GM19035 (cell line): ENCODE results near the gene CCDC54.

ENCODE experiments used
- ATAC-seq: cut with Tn5 transposase; IDR thresholded peaks from one replicate; pipeline ENCODE4 v1.9.1; 2021; ENCODE audit not compliant: unreplicated experiment

Gene CCDC54

DNA sequence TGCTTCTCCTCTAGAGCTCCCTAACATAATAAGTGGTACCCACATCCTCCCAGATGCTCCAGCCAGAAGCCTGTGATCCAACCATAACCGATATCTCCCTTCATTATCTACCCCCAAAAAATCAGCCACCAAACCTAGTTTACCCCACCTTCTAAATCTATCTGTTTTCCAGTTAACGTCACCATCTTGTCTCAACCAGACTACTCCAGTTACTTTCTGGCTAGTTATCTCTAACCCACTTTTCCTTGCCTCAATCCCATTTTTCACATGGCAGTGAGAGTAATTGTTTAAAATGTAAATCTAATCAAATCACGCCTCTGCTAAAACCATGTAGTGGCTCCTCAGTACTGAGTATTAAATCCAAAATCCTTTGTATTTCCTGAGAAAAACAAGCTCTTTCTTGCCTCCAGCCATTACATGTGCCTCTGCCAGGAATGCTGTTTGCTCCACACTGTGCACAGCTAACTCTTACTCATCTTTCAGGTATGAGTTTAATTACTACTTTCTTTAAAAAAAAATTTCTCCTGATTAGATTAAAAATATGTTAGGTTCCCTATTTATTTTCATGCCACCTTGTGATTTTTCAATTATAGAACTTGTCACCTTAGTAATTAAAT, 15.4 kb downstream of the CCDC54 start:
- no peak for ATAC-seq

DNA sequence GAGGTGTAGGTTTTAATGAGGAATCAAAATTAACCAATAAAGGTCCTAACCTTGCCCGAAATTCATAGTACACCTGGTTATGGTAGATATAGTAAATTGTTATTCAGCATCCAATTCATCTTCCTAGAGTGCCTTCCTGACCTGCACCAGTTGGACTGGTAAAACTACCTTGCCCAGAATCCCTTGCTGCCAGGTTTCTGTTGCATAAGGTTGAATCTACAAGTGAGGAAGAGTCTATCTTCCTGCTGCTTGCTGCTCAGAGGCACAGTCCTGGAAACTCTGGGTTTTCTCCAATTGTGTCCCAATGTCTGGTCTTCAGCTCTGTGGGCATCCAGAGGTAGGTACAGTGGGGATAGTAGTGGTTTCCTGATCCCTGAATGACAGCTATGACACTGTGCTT, 17.3 kb downstream of the CCDC54 start:
- no peak for ATAC-seq

DNA sequence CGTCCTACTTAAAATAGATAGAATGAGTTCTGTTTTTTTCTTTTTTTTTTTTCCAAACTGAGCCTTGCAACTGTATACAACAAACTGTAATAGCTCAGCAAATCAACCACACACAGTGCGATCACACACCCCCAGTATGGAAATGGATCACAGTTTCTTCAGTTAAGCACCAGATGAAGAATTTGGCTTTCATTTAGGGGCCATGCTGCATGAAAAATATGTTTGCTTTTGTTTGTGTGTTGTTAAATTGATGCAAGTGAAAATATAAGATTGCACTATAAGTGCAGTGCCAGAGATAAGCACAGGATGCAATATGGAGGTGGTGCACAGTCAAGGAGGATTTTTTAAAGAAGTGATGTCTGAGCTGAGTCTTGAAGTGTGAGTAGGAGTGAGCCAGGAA, 17.8 kb downstream of the CCDC54 start:
- ATAC-seq = no peak

DNA sequence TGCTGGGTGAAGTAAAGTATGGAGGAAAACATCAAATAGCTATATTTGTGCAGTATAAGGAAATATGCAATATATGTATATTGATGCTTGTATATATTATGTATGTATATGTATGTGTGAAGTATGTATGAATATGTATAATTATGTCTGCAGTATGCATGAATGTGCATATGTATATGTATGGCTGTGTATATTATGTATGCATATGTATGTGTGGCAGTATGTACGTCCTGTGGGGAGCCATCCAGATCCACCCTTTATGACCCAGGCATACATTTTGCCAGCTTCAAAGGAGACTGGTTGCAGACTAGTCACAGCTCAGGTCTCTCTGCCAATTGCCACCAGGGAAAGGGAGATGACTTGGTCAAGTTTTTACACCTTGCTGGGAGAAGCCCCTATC, 24.1 kb downstream of the CCDC54 start:
- no peak for ATAC-seq

DNA sequence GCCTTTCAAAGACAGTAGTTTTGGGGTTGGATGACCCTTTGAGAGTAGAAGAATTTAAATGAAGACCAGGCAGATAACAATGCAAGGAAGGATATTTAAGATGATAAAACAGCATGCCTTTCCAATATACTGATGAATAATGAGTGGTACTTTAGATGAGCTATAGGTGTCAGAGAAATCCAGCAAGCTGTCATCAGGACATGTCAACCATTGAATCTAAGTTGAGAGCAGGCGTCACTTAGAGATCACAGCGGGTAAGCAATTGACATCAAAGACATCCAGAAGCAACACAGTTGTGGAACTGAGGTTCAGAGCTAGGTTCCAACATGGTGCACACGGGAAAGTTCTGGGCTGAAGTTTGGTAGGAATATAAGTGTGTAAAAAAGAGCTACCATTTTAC, 25.0 kb downstream of the CCDC54 start:
- ATAC-seq = no peak

DNA sequence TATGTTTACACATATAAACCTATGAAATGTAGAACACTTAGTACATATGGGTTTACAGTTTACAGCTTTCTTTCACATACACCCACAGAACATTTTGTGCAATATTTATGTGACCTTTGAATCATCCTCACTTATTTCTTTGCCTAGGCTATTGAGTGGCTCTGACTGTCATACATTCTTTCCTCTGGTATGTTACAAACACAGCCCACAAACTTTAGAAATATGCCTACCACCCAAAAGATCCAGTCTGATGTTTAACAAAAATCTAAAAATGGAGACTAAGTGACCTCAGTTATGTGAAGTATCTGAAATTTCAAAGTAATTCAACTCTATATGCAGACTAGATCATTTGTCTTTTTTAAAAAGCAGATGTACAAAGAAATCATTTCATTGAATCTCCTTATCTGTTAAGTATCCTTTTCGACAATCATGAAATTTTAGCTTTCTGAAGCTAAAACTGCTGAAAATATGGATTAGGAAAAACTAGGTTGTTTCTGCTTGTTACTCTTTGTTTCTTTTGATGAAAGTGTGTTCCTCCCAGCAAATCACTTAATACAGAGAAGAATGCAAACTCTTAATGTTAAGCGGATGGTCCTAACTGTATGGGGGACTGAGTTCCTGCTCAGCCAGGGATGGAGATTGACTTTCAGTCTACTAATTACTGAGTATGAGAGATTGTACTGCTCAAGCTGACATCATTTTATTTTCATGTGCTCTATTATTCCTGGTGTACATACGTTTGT, 27.7 kb downstream of the CCDC54 start:
- ATAC-seq = no peak

DNA sequence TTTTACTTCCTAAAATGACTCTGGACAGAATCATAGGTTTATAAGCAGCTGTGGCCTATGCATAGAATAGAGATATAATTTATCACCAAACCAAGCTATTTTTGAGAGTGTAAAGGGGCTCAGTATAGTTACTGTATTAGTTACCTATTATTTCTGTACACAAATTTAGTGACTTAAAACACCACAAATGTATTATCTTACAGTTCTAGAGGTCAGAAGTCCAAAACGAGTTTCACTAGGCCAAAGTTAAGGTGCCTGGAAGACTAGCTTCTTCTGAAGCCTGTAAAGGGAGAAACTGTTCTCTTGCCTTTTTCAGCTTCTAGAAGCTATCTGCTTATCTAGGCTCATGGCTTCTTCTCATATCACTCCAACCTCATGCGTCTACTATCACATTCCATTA, 30.1 kb downstream of the CCDC54 start:
- no peak for ATAC-seq

DNA sequence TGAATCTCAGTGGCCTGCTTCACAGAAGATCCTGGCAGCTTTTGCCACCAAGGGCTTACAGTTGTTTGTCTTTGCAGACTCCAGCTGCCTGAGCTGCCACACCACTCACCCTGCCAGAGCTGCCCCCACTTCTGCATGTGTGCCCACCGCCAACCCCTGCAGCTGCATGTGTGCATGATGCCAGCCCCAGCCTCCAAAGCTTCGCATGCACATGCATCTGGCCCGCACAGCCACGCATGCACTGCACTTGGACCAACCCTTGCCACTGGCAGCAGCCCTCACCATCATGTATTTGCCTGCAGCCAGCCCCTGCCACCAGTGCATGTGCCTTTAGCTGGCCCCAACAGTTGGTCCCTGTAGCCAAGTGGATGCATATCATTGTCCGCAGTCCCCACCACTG, 31.3 kb downstream of the CCDC54 start:
- ATAC-seq = no peak

DNA sequence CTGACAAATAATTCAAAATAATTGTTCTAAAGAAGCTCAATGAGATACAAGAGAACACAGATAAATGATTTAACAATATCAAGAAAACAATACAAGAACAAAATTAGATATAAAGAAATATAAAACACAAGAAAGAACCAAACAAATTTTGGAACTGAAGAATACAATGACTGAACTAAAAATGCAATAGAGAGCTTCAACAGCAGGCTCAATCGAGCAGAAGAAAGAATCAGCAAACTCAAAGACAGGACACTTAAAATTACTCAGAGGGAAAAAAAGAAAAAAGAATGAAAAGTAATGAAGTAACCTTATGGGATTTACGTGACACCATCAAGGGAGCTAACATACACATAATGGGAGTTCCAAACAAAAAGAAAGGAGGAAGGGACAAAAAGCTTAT, 32.1 kb downstream of the CCDC54 start:
- no peak for ATAC-seq

DNA sequence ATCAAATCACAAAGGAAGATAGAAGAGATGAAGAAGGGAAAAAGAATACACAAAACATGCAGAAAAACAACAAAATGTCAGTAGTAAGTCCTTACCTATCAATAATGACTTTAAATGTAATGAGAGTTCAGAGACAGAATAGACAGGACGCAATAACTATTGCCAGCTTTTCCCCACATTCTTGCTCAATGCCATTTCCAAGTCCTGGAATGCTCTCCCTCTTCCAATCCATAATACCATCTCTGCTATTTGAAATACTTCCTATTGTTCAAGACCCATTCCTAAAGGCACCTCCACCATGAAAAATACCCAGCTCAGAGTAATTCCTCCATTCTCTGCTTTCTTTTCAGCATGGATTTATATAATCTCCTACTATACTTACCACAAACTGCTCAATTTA, 33.4 kb downstream of the CCDC54 start:
- no peak for ATAC-seq

DNA sequence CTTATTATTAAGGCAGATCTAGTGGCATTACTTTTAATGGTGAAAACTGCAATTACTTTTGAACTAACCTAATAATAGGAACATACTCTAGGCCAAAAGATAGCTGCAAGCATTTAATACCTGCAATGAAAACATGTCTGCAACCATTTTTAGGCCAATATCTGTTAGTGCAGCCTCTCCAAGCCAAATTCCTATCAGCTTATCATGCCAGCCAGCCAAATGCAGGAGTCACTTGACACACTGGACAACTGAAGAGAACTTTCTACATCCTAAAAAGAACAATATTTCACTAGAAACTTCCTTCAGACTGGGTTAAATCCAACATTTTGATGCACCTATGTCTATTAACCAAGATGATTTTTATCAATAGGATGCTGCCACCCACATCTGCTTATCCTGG, 33.8 kb downstream of the CCDC54 start:
- no peak for ATAC-seq

DNA sequence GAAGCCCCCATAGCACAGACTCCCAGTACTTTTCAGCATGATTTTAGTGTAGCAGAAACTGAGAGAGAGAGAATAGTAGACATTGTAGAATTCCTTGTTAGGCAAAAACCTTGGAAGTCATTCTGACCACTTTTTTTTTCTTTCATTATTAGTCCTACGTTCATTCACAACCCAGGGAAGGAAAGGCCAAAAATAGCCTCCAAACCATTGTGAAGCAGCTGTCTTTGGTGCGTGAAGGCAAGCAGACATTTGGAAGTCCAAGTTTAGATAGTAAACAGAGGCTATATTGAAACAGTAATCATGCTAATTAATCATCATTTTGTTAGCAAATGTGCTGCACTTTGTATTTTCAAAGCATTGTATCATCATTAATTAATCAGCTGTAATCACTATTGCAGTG, 34.5 kb downstream of the CCDC54 start:
- no peak for ATAC-seq

DNA sequence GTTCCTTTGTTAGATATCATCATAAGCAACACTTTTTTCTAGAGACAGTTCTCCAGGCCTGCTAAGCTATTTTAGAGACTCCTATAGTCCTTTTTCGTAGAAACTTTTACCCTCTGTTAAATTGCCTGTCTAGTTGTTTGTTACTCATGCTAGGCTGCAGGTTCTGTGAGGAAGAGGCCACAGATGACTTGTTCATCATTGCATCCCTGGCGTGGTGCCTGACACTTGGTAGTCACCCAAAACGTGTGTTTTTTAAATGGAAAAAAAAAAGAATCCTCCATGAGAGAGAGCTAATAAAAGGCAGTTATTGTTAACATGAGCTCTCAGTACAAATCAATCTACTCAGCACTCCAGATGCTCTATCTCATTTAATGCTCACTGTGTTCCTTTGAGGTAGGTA, 35.1 kb downstream of the CCDC54 start:
- no peak for ATAC-seq

DNA sequence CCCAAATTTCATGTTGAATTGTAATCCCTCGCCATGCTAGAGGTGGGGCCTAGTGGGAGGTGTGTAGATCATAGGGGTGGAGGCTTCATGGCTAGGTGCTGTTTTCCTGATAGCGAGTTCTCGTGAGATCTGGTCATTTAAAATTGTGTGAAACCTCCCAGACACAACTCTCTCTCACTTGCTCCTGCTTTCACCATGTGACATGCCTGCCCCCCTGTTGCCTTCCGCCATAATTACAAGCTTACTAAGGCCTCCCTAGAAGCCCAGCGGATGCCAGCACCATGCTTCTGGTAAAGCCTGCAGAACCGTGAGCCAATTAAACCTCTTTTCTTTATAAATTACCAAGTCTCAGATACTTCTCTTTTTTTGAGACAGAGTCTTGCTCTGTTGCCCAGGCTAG, 36.0 kb downstream of the CCDC54 start:
- no peak for ATAC-seq

DNA sequence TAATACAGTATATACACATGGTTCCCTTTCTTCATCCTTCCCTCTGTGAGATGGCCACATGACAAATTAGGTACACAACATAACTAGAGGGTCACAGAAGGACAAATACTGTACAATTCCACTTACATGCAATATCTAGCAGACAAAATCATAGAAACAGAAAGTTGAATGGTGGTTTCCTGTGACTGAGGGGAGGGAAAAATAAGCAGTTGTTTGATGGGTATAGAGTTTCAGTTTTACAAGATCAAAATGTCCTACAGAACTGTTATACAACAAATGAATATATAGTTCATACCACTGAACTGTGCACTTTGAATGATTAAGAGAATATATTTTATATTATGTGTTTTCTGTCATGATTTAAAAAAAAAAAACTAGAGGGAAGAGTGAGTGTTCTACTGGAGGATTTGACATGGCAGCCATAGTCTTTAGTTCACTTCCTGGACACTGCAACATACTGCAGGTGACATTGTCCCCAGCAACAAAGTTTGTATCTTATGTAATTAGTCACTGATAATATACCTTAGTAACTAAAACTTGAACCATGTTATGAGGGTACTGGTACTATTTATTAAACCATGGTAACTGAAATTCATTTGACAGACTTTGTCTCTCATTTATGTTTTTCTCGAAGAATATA, 37.2 kb downstream of the CCDC54 start:
- ATAC-seq = peak; percentile 87

DNA sequence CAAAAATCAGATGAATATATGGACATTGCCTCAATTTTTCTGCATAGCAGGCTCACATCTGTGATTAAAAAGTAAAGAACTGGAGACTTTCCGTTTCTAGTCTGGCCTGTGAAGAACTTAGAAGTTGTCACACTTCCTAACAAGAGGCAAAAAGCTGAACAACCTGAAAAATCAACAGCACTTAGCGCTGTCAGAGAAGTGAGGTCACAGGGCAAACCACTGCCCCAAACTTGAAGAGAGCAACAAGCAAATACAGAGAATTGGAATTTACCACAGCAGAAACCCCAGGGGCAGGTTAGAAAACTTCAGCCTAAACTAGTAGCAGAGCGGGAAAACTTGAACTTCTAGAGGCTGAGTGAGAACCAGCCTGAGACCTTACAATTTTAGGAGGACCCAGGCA, 38.9 kb downstream of the CCDC54 start:
- ATAC-seq = no peak

DNA sequence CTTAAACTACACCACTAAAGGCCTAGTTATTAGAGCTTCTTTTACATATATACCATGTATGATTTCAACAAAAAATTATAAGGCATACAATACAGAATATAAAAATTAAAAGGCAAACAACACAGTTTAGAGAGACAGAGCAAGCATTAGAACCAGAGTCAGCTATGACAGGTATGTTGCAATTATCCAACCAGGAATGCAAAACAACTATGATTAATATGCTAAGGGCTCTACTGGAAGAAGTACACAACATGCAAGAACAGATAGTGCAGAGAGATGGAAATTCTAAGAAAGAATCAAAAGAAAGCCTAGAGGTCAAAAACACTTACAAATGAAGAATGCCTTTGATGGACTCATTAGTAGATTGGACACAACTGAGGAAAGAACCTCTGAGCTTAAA, 39.6 kb downstream of the CCDC54 start:
- no peak for ATAC-seq

DNA sequence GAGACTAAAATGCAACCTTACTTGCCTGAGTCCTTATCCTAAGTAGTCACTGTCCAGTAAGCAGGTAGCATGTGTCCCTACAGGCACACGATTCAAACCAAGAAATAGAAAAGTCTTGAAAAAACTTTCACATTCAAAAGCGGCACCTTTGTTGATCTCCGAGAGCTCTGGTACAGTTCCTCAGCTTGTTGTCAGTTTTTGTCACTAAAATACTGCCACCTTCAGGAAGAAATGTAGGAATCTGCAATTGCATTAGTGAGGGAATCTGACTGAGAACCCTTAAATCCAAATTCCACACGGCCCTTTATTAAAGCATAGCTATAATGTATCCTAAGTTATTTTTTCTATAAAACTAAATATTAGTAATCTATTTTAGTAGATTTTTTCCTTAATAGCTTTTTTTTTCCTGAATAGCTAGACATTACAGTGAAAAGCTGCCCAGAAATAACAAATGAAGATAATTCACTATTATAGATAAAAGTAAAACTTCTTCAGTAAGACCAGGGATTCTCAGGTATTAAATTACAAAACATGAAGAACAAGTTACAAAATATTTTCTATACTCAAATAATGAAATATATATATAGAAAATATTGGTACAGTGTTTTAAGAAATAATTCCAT, 44.0 kb downstream of the CCDC54 start:
- peak; percentile 82 for ATAC-seq

DNA sequence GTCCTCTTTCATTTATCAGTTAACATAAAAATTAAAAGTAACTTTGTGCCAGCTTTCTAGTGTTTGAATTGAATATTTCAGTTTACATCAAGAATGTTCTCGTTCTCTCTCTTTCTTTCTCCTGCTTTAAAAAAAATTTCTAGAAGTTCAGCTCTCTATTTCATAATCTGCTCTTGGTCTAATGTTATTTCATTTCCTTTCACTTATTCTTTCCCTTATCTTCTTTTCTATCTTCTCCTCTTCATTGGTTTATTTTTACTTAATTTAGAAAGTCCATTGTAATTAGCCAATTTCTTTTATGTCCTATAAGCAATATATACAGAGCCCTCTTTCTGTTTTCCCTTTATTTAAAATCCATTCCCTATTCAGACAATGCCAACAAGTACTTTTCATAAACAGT, 44.6 kb downstream of the CCDC54 start:
- no peak for ATAC-seq

DNA sequence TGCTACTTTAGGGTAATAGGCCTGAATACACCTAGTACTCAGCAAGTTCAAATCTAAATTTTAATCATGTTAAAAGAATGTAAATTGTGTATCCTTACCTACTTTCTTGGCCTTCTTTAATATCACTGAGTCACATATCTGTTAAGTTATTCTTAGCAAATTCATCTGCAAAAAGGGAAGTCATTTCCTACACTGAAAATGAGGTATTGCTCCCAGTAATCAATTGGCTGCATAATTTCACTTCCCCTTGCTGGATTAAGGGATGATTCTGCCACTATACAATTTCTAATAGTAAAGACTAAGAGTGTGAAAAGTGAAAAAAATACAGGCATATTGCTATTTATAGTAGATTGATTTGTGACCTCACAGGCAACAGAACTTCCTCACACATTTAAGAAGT, 47.8 kb downstream of the CCDC54 start:
- no peak for ATAC-seq

DNA sequence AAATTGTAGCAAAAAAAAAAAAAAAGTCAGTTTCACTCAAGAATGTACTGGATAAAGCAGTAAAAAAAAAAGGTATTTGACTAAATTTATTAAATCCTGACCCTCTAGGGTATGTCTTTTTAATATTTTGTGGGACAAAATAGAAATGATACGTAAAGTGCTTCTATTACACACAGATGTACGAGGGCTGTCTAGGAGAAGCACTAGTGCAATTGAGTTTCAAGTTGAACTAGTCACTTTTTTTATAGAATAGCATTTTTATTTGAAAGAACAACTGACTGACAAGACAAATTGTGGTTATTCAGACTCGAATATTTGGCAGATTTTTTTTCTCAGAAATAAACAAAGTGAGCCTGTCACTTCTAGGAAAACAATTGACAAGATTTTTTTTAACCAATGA, 49.0 kb downstream of the CCDC54 start:
- no peak for ATAC-seq
